ENCODE data around the gene OPA1. TPM values are rescaled to one million over a fixed set of nuclear protein-coding genes. Genes with fewer than 3 reads are reported as not detected.

OPA1 gene
- total RNA-seq, 1 donor from 2014 or later, result 54.6 TPM

- DNase-seq (ENCODE audit: low spot score), result no peak
- Mint-ChIP-seq H3K36me3 (ENCODE audit: low read depth) (peaks cover 6% of the 10 kb centered on the region), H3K4me3 (ENCODE audit: unreplicated experiment) (no peak overlapping the region), H3K27ac (ENCODE audit: unreplicated experiment) (no peak overlapping the region), H3K27me3 (ENCODE audit: low read depth) (no peaks in the 10 kb centered on the region), H3K9me3 (ENCODE audit: low read depth) (no peaks in the 10 kb centered on the region), H3K4me1 (ENCODE audit: low read depth) (no peaks in the 10 kb centered on the region)
- no peak for TF ChIP-seq CTCF (IDR thresholded peaks at IDR 0.05)
Measured at GRCh38 chr3:193630005-193630404, 37.0 kb downstream of the OPA1 start.

- no peak for DNase-seq (ENCODE audit: low spot score)
- no peak overlapping the region for H3K27ac Mint-ChIP-seq (ENCODE audit: unreplicated experiment)
- H3K36me3 Mint-ChIP-seq (ENCODE audit: low read depth), result peaks cover 10% of the 10 kb centered on the region
- H3K27me3 Mint-ChIP-seq (ENCODE audit: low read depth), result no peaks in the 10 kb centered on the region
- TF ChIP-seq CTCF (IDR thresholded peaks at IDR 0.05), result no peak
- no peak overlapping the region for H3K4me3 Mint-ChIP-seq (ENCODE audit: unreplicated experiment)
- H3K9me3 Mint-ChIP-seq (ENCODE audit: low read depth), result no peaks in the 10 kb centered on the region
- no peaks in the 10 kb centered on the region for H3K4me1 Mint-ChIP-seq (ENCODE audit: low read depth)
Measured at GRCh38 chr3:193637831-193638230, 44.8 kb downstream of the OPA1 start.

- Mint-ChIP-seq H3K4me1 (ENCODE audit: low read depth) (no peaks in the 10 kb centered on the region), H3K27ac (ENCODE audit: unreplicated experiment) (no peak overlapping the region)
Measured at GRCh38 chr3:193638833-193639232, 45.8 kb downstream of the OPA1 start.

GRCh38 chr3:193640165-193640715 is 47.2 kb downstream of the OPA1 start:
- no peak for DNase-seq (ENCODE audit: low spot score)
- no peak for TF ChIP-seq CTCF (IDR thresholded peaks at IDR 0.05)
- H3K4me1 Mint-ChIP-seq (ENCODE audit: low read depth), result no peaks in the 10 kb centered on the region
- no peak overlapping the region for H3K4me3 Mint-ChIP-seq (ENCODE audit: unreplicated experiment)
- peaks cover 19% of the 10 kb centered on the region for H3K36me3 Mint-ChIP-seq (ENCODE audit: low read depth)
- no peaks in the 10 kb centered on the region for H3K27me3 Mint-ChIP-seq (ENCODE audit: low read depth)
- H3K27ac Mint-ChIP-seq (ENCODE audit: unreplicated experiment), result no peak overlapping the region
- no peaks in the 10 kb centered on the region for H3K9me3 Mint-ChIP-seq (ENCODE audit: low read depth)

More at GRCh38 chr3:193638833-193639232, 45.8 kb downstream of the OPA1 start:
- no peaks in the 10 kb centered on the region for H3K9me3 Mint-ChIP-seq (ENCODE audit: low read depth)
- H3K27me3 Mint-ChIP-seq (ENCODE audit: low read depth), result no peaks in the 10 kb centered on the region
- peaks cover 13% of the 10 kb centered on the region for H3K36me3 Mint-ChIP-seq (ENCODE audit: low read depth)
- no peak for DNase-seq (ENCODE audit: low spot score)
- H3K4me3 Mint-ChIP-seq (ENCODE audit: unreplicated experiment), result no peak overlapping the region
- no peak for TF ChIP-seq CTCF (IDR thresholded peaks at IDR 0.05)

GRCh38 chr3:193640728-193641439 is 47.9 kb downstream of the OPA1 start:
- peaks cover 19% of the 10 kb centered on the region for H3K36me3 Mint-ChIP-seq (ENCODE audit: low read depth)
- H3K4me3 Mint-ChIP-seq (ENCODE audit: unreplicated experiment), result no peak overlapping the region
- no peaks in the 10 kb centered on the region for H3K9me3 Mint-ChIP-seq (ENCODE audit: low read depth)
- H3K27ac Mint-ChIP-seq (ENCODE audit: unreplicated experiment), result no peak overlapping the region
- no peak for DNase-seq (ENCODE audit: low spot score)
- H3K27me3 Mint-ChIP-seq (ENCODE audit: low read depth), result no peaks in the 10 kb centered on the region
- TF ChIP-seq CTCF (IDR thresholded peaks at IDR 0.05), result no peak
- no peaks in the 10 kb centered on the region for H3K4me1 Mint-ChIP-seq (ENCODE audit: low read depth)
